H1 (cell line): ENCODE measurements around the gene ARID4B. TPM values are rescaled to one million over a fixed set of nuclear protein-coding genes. Genes with fewer than 3 reads are reported as not detected.

ENCODE experiments used
- NRF1 ChIP-seq: IDR thresholded peaks from 2 replicates; pipeline ENCODE4 v1.6.1; 2011; ENCODE audit warnings: mild to moderate bottlenecking, low read depth, low read length, improper control_type of control experiment
- RBBP5 ChIP-seq: IDR thresholded peaks from 2 replicates; pipeline ENCODE4 v1.7.1; 2012; ENCODE audit warnings: low read depth, mild to moderate bottlenecking, inconsistent platforms, low read length, moderate library complexity, borderline replicate concordance
- polyA plus RNA-seq, 7 experiments: library from polyadenylated mRNA; depleted of rRNA in 3 of 7; stranded (reverse) in 5 of 7; unstranded in 2 of 7; fragments of >200 nt in 5 of 7; fragments of 200-250 nt in 2 of 7; gene quantifications; 1 replicate in 5 of 7; 2 replicates in 1 of 7; 4 replicates in 1 of 7; pipeline versions ENCODE4 v1.2.1 to v1.2.3, GENCODE V29; 2011 to 2013; ENCODE audit warnings: missing spikeins in 2 of 7, mixed read lengths in 2 of 7
- total RNA-seq: library from RNA; stranded (reverse); fragmentation: NEBNext Ultra II Directional; extraction: Animal tissue kit (Norgen Biotek cat#: 25700); gene quantifications from 2 replicates; pipeline ENCODE4 v1.2.1, GENCODE V29; 2021

Gene ARID4B
- total and polyA plus RNA-seq, 2 of the 8 experiments (the other 6 are each of a cell fraction or from before 2014, with no cell fraction given): 5.1 to 28.8 TPM

- TF ChIP-seq NRF1: no peak
- TF ChIP-seq RBBP5: no peak
These were observed 41.3 kb downstream of the ARID4B start (continued) for GRCh38 chr1:235286667-235287066.
